NCI-H2227 treated with DMSO at 0.1 percent for 48 hours (cell line): ENCODE results near the gene PLEKHH2.
A peak's percentile ranks its signal among the peaks of the same experiment; 100 is the strongest.
"Not testable (repeated sequence)": the region's sequence is repeated elsewhere in the genome, so short reads cannot be mapped to it uniquely, and the experiment has no call there.

ENCODE experiments used
- DNase-seq: peaks from one replicate; lab custom pipeline; 2025; lab: John Stamatoyannopoulos, UW

The PLEKHH2 gene

DNA sequence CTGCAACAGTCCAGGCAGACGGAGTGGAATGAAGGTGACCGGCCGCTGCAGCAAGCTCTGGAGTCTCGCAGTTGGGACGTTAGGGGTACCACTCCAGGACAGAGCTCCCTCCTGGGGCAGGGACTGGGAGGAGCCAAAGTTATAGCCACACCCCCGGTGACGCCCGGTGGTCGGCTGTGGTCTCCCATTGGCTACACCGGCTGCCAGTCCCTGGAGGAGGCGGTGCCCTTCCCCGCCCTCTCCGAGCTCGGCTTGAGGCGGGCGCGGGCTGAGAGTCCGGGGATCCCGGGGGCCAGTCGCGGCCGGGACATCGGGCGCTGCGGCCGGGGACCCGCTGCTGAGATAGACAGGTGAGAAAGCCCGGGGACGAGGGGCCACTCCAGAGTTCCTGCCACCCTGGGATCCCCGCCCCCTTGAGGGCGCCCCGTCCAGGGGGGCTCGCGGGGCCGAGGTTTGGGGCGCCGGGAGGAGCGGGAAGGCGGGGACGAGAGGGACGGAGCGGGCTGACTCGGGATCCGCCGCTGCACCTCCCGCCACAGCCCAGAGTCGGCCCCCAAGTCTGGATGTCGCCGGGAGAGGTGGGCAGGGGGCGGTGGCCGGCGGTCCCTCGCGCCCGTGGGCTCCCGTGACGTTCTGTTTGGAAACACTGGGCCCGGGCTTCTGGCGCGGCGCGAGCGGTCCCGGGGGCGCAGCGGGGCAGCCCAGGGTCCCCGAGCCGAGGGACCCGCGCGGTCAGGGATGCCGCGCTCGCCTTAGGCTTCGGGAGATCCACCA, at the start of gene PLEKHH2:
PLEKHH2 (plus strand) TSS at position 231 of the 774 bp plus-strand sequence. CDS start 7,414 bp downstream, outside the sequence.
- peak; percentile 86 for DNase-seq

- DNase-seq = no peak
Measured at GRCh38 chr2:43592443-43592842, 44.6 kb upstream of the PLEKHH2 start.

- DNase-seq = no peak
Measured at GRCh38 chr2:43593254-43593653, 43.8 kb upstream of the PLEKHH2 start.

GRCh38 chr2:43594875-43595274, 42.2 kb upstream of the PLEKHH2 start:
- no peak for DNase-seq

DNA sequence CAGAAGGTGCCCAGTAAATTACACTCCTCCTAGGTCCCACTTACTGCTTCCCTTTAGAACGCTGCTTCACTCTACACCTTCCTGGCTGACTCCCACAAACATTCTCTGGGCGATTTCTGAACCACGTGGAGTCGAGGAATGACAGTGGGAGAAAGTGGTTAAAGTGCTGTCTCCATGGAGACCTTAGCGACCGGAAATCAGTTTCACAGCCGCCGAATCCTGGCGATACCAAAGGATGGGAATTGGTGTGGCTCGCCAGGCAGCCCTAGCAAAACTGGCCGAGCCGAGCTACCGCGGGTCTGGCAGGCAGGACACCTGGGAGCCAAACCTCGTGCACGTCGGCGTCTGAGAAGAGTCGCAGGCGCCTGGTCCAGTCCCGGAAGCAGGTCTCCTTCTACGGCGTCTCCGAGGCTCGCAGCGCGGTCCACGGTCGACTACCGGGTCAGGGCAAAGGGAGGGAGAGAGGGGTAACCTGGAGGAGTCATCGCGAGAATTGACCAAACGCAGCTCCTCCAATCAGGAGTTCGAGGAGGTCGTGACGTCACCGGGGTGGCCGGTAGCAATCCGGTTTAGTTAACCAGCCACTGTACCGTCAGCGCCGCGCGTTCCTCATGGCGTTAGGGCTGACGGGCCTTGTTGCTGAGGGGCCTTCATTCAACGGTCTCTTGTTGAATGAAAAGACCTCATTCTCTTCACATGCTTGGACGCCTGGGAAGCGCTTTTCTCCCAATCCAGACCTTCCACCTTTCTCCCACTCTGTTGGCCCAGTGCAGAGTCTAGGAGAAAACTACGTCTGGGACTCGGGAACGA, 41.3 kb upstream of the PLEKHH2 start, which contains the start of gene THADA:
THADA (minus strand) TSS at position 436 of the 810 bp plus-strand sequence. CDS start 3,646 bp downstream, outside the sequence.
- DNase-seq = peak; percentile 97

DNA sequence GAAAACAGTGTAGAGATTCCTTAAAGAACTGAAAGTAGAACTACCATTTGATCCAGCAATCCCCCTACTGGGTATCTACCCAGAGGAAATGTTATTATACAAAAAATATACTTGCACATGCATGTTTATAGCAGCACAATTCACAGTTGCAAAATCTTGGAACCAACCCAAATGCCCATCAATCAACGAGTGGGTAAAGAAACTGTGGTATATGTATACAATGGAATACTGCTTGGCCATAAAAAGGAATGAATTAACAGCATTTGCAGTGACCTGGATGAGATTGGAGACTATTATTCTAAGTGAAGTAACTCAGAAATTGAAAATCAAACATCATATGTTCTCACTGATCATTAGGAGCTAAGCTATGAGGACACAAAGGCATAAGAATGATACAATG, 36.5 kb upstream of the PLEKHH2 start:
- DNase-seq = not testable (repeated sequence)

DNA sequence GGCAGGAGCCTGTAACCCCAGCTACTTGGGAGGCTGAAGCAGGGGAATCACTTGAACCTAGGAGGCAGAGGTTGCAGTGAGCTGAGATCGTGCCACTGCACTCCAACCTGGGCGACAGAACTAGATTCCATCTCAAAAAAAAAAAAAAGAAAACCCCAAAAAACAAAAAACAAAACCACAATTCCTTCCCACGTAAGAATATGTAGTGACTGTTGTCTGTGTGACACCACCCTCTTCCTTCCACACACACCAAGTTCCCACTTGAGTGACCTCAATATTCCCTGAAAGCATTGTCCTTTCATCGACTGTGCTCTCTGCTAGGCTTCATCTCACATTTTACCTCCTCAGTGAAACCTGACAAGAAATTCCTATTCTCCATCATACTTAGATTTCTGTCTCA, 32.4 kb upstream of the PLEKHH2 start:
- no peak for DNase-seq

GRCh38 chr2:43605079-43605655, 31.9 kb upstream of the PLEKHH2 start:
- peak; percentile 27 for DNase-seq

DNA sequence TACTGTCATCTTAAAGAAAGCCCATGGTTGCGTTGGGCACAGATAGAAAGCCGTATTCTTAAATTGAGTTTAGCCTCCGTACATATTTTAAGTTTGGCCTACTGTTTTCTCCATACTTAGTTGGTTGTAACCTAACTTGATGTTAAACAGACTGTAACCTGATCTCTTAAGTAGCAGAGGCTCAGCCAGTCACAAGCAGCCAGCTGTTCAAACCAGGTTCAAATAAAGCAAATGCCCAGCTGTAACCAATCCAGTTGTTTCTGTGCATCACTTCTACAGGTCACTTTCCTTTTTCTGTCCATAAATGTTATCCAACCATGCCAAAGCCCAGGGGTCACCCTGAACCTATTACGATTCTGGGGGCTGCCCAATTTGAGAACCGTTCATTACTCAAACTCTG, 31.2 kb upstream of the PLEKHH2 start:
- DNase-seq = no peak

DNA sequence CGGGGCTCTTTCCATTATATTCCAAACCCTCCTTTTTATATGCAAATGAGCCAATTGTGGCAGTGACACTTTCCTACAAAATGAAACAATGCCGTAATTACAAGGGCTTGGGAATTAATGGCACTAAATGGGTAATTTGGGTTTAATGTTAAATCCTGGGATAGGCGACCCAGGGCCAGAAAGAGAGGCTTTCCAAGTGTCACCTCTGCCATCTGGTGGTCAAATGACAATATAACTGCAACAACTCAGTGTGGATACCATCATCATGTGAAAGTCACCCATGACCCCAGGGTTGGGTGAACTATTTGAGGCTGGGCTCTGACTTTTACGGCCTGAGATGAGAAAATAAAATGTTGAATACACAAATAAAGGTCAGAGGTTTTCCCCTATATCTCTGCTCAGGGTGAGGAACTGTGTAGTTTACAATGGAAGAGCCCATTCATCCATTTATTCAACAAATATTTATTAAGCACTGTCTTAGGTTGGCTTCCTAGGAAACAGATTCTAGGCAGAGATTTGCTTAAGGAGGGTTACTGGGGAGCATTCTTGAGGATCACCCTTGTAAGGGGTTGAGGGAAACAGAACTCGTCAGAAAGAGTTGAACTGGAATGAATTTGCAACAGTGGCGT, 27.7 kb upstream of the PLEKHH2 start:
- peak; percentile 26 for DNase-seq

- DNase-seq = no peak
Measured at GRCh38 chr2:43610361-43610760, 26.7 kb upstream of the PLEKHH2 start.

DNA sequence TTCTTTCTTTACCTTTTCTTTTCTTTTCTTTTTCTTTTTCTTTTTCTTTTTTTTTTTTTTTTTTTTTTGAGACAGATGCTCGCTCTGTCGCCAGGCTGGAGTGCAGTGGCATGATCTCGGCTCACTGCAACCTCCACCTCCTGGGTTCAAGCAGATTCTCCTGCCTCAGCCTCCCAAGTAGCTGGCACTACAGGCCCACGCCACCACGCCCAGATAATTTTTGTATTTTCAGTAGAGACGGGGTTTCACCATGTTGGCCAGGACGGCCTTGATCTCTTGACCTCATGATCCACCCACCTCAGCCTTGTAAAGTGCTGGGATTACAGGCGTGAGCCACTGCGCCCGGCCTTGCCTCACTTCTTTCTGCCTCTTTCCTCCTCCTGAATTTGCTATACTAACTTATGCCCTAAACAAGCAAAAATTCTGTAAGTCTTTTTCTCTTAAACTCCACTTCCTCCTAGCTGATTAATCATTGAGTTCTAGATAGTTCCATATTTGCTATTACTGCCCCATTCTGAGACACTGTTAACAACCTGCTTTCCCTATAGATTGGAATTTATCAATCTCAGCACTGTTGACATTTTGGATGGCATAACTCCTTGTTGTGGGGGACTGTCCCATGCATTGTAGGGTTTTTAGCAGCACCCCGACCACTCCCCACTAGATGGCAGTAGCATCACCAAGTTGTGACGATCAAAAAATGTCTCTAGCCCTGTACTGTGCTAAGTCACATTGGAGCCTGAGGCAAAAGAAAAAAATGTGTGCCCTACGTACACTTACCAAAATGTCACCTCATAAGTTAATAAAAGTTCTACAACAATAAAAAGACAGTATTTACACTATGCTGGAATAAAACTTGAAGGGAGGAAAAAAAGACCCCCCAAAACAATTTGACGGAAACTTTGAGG, 24.8 kb upstream of the PLEKHH2 start:
- peak; percentile 44 for DNase-seq

DNA sequence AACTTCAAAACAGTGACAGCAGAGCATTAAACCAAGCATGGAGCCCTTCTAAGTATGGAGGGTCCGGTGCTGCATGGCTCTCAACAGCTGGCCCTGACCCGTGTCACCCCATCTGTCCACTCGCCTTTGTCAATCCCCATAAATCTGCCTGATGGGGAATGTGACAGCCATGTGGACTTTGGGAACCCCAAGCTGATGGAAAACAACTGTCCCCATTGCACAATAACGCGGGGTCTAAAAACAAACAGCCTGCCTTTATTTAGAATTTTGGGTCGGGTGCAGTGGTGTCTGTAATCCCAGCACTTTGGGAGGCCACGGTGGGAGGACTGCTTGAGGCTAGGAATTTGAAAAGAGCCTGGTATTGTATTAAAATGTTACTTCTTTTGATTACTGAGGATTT, 24.1 kb upstream of the PLEKHH2 start:
- no peak for DNase-seq

- DNase-seq = no peak
Measured at GRCh38 chr2:43616967-43617680, 19.9 kb upstream of the PLEKHH2 start.

DNA sequence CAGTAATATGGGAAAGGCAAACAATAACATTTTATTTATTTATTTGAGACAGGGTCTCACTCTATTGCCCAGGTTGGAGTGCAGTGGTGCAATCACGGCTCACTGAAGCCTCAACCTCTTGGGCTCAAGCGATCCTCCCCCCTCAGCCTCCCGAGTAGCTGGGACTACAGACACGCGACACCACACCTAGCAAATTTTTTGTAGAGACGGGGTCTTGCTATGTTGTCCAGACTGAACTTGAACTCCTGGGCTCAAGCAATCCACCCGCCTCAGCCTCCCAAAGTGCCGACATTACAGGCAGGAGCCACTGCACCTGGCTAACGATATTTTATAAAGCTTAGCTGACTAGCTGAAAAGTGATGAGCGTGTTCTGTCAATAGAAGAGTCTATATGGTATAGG, 17.5 kb upstream of the PLEKHH2 start:
- no peak for DNase-seq

GRCh38 chr2:43622931-43623451, 14.1 kb upstream of the PLEKHH2 start:
- no peak for DNase-seq

DNA sequence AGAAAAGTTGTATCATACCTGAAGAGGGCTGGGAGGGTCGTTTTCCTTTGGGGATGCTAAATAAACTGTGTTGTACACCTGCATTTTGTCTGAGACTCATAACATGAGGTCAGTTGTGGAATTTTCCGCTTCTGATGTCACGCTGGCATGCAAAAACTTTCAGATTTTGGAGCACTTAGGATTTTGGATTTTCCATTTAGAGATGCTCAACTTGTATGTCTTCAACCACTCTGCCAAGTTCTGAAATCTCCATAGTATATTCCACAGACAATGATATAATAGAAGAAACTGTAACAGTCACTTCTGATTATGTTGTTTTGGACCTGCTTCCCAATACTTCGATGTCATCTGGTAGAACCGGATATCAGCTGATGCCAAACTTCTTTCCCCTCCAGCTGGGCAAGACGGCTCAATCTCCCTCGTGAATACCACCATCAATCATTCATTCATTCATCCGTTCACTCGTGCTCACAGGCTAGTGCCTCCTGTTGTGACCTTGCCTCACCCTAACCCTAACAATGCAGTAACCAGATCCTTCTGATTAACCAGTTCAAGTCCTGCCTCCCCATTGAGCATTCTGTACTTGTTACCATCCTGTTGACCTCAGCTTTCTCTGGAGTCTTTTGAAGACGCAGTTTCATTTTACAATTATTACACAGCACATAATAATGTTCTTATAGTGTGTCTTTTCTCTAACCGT, 5.3 kb upstream of the PLEKHH2 start:
- DNase-seq = no peak

DNA sequence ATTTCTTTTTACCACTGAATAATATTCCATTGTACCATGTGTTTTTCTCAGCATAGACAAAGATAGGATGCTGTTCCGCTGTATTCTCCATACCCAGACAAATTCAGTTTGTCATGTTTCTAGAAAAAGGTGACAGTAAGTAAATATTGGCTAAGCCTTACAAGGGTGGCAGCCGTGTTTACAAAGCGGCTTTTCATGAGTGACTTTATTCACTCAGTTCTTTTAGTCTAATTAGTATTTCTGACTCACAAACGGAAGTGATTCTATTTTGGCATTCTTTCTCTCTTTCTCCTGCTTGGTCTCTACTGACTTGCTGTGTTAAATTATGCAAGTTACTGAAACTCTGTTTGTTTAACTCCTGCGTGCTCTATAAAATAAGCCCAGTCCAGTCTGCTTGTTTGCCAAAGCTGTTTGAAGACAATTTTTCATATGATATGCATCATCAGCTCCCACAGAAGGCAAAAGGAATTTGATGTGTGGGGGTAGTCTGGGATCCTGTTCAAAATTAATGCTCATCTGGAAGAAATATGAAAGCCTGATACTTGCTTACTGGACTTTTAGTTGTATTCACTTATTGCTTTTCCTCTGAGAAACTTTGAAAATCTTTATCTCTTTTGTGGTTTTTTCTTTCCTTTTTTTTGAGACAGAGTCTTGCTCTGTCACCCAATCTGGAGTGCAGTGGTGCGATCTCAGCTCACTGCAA, 2.3 kb upstream of the PLEKHH2 start:
- DNase-seq = no peak

DNA sequence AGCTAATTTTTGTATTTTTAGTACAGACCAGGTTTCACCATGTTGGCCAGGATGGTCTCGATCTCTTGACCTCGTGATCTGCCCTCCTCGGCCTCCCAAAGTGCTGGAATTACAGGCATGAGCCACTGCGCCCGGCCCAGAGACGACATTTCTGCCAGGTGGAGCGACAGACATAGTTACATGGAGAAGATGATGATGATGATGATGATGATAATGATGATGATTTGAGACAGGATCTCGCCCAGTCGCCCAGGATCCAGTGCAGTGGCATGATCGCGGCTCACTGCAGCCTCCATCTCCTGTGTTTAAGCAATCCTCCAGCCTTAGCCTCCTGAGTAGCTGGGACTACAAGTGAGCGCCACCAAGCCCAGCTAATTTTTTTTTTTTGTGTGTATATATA, 907 bp upstream of the PLEKHH2 start:
- not testable (repeated sequence) for DNase-seq
